ENCODE results near the gene IGSF22. TPM values are rescaled to one million over a fixed set of nuclear protein-coding genes. Genes with fewer than 3 reads are reported as not detected.
"Not testable (repeated sequence)": the region's sequence is repeated elsewhere in the genome, so short reads cannot be mapped to it uniquely, and the experiment has no call there.

IGSF22 gene
- polyA plus RNA-seq, 4 donors, result 1.7 to 3.4 (median 2.9) TPM

DNA sequence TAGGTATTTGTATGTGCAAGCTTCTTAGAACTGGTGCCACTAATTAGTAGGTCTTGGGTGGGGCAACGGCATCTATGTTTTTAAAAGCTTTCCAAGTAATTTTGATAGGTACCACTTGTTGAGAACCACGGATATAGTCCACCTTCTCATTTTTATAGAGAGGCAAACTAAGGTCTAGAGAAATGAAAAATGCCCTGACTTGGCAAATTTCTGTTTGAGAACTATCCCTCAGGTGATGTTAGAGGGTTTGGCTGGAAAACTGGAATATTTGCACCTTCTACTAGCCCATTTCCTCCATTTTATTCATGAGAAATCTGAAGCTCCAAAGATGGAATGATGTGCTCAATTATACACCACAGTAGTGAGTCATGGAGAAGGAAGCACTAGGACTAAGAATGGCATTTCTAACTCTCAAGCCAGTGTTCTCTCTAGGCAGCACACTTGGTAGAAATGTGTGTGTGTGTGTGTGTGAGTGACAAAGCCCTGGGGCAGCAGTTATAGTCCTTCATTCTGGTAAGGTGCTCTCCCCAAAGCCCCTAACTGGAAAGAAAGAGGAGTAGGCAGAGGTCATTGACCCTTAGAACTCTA is 29.3 kb downstream of the IGSF22 start:
- DNase-seq (ENCODE audit: low read depth in 4 of 4, low spot score in 2 of 4), result no peak

- no peak for DNase-seq (ENCODE audit: low read depth in 4 of 4, low spot score in 2 of 4)
These were observed 32.8 kb downstream of the IGSF22 start for GRCh38 chr11:18692941-18693760.

- not testable (repeated sequence) for DNase-seq (ENCODE audit: low read depth in 4 of 4, low spot score in 2 of 4)
These were observed 34.4 kb downstream of the IGSF22 start for GRCh38 chr11:18691467-18692140.

DNA sequence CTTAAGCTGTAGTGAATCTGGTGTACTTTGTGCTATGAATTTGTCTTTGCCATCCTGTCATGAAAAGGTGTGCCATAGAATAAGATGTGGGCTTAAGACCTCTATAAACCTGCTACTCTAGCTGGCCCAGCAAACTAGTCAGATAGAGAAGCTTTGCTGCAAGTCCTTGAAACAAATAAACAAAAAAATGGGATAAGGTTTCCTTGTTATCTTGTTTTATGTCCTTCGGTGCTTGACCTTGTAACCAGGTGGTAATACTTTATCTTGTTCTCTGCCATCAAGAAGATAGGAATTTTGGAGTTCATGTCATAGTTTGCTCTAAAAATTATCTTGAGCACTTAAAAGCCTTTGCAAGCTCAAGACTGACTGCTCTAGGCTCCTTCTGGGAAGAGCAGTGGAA is 41.7 kb downstream of the IGSF22 start:
- DNase-seq (ENCODE audit: low read depth in 4 of 4, low spot score in 2 of 4), result no peak

GRCh38 chr11:18682466-18682865 is 43.5 kb downstream of the IGSF22 start:
- no peak for DNase-seq (ENCODE audit: low read depth in 4 of 4, low spot score in 2 of 4)

GRCh38 chr11:18681949-18682348 is 44.0 kb downstream of the IGSF22 start:
- not testable (repeated sequence) for DNase-seq (ENCODE audit: low read depth in 4 of 4, low spot score in 2 of 4)

DNA sequence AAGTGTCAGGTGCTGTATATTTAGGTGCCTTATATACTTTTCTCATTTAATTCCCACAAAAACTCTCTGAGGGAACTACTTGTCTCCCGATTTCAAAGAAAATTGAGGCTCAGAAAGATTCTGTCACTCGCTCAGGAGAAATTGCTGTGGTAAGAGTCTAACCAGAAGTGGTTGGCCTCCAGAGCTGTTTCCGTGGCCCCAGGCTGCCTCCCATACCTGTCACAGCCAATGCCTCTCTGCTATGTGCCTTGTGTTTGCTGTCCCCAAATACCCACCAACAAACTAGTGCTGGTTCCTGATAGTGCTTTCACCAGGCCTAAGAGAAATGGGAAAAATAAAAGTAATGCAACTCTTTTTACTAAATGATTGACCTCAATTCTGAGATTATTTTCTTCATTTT is 48.4 kb downstream of the IGSF22 start:
- no peak for DNase-seq (ENCODE audit: low read depth in 4 of 4, low spot score in 2 of 4)

GRCh38 chr11:18676803-18677202 is 49.2 kb downstream of the IGSF22 start:
- DNase-seq (ENCODE audit: low read depth in 4 of 4, low spot score in 2 of 4), result no peak

- DNase-seq (ENCODE audit: low read depth in 4 of 4, low spot score in 2 of 4), result not testable (repeated sequence)
These were observed 53.8 kb downstream of the IGSF22 start for GRCh38 chr11:18672209-18672608.

DNA sequence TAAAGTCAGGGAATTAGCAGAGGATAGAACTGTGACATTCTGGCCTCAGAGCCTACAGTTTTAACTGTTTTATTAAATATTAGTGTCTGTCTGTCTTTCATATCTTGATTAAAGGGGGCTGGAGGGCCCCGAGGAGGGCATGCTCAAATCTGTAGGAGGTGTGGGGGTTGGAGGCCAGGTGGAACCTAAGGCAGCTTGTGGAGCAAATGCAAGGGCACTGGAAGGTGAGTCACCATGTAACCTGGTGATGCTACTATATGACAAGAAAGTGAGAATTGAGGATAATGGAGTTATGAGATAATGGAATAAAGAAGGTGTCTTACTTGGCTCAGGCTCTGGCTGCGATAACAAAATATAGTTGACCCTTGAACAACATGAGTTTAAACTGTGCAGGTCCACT is 54.7 kb downstream of the IGSF22 start:
- DNase-seq (ENCODE audit: low read depth in 4 of 4, low spot score in 2 of 4), result no peak

DNA sequence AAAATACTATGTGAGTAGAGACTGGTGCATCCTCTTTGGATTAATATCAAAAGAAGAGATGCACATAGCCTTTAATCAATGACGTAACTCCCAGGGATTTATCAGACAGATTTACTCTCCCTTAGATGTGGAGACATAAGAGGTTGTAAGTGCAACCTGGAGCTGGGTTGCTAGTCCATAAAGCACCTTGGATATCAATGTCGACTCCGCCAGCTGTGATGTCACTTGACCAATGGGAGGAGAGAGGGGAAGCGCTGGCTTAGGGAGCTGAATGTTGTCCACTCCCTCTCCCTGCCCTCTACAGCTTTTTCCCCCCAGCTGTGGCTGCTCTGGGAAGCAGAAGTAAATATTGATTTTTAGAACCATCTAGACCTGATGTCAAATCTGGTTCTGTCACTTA is 56.3 kb downstream of the IGSF22 start:
- no peak for DNase-seq (ENCODE audit: low read depth in 4 of 4, low spot score in 2 of 4)

DNA sequence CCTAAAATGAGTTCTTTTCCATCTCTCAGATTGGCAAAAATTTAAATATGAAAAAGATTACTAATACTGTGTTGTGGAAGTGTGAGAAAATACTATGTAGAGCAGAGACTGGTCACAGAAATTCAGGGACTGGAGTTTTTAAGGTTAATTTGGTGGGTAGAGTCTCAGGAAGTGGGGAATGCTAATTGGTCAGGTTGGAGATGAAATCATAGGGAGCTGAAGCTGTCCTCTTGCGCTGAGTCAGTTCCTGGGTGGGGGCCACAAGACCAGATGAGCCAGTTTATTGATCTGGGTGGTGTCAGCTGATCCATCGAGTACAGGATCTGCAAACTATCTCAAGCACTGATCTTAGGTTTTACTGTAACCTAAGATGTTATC is 56.8 kb downstream of the IGSF22 start:
- DNase-seq (ENCODE audit: low read depth in 4 of 4, low spot score in 2 of 4), result no peak

DNA sequence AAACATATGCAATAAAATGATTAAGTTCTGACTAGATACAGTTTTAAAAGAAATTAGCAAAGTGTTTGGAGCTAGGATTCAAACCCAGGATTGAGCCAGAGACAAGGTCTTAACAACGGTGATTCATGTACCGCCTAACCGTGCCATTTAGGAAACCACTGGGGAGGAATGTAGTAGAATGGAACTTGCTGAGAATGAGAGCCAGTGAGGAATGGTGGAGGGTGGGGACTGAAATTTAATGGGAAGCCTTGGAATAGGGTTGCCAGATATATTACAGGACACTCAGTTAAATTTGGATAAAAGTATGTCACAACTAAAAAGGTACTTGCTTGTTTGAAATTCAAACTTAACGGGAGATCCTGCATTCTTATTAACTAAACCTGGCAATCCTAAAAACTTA is 57.9 kb downstream of the IGSF22 start:
- DNase-seq (ENCODE audit: low read depth in 4 of 4, low spot score in 2 of 4), result no peak

DNA sequence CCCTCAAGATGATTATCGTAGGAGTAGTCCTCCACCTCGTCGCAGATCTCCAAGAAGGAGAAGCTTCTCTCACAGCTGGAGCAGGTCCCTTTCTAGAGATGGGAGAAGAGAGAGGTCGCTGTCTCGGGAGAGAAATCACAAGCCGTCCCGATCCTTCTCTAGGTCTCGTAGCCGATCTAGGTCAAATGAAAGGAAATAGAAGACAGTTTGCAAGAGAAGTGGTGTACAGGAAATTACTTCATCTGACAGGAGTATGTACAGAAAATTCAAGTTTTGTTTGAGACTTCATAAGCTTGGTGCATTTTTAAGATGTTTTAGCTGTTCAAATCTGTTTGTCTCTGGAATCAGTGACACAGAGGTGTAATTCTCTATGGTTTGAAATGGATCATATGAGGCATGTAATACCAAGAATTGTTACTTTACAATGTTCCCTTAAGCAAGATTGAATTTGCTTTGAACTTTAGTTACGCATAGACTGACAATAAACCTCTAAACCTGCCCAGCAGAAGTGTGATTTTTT is 60.6 kb downstream of the IGSF22 start:
- not testable (repeated sequence) for DNase-seq (ENCODE audit: low read depth in 4 of 4, low spot score in 2 of 4)

DNA sequence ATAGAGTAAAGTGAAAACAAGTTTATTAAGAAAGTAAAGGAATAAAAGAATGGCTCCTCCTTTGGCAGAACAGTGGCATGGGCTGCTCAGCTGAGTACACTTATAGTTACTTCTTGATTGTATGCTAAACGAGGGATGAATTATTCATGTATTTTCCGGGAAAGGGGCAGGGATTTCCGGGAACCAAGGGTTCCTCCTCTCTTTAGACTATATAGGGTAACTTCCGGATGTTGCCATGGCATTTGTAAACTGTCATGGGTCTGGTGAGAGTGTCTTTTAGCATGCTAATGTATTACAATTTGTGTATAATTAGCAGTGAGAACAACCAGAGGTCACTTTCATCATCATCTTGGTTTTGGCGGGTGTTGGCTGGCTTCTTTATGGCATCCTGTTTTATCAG is 68.3 kb downstream of the IGSF22 start:
- DNase-seq (ENCODE audit: low read depth in 4 of 4, low spot score in 2 of 4), result no peak

Other genes starting within 250 kb of the IGSF22 start
- 100 to 1,000 TPM; 134 to 189 (median 148) TPM for gene TSG101, start 199.2 kb downstream of the IGSF22 start, polyA plus RNA-seq (ENCODE audit: insufficient read length in 4 of 4)
- 10 to 100 TPM; 18.0 to 23.9 (median 19.9) TPM for gene UEVLD, start 137.5 kb downstream of the IGSF22 start, polyA plus RNA-seq (ENCODE audit: insufficient read length in 4 of 4)
- gene MISFA, start 126.4 kb downstream of the IGSF22 start, polyA plus RNA-seq (ENCODE audit: insufficient read length in 4 of 4), result 10 to 100 TPM in 2 of 4 donors, 1 to 10 TPM in 2; 4.2 to 16.1 (median 9.5) TPM
- gene SPTY2D1, start 91.8 kb downstream of the IGSF22 start, polyA plus RNA-seq (ENCODE audit: insufficient read length in 4 of 4), result 10 to 100 TPM; 22.7 to 29.7 (median 26.5) TPM
- 1 to 10 TPM; 7.0 to 10.0 (median 8.2) TPM for gene TMEM86A, start 27.4 kb downstream of the IGSF22 start, polyA plus RNA-seq (ENCODE audit: insufficient read length in 4 of 4)
- 1 to 10 TPM in 1 of 4 donors, under 1 TPM in 3; 0.56 to 1.5 (median 0.78) TPM for gene PTPN5, start 65.6 kb upstream of the IGSF22 start, polyA plus RNA-seq (ENCODE audit: insufficient read length in 4 of 4)
- not detected for gene MRGPRX1, start 213.2 kb upstream of the IGSF22 start, polyA plus RNA-seq (ENCODE audit: insufficient read length in 4 of 4)

Data from left renal cortex interstitium (tissue), 4 donors.